Stromal cell of bone marrow (primary cell): ENCODE results near the gene ARAP1.

Experiments
- DNase-seq: peaks from one replicate; pipeline ENCODE4 v3.0.0-alpha.2; 2012; ENCODE audit warnings: low read depth

Gene ARAP1

DNA sequence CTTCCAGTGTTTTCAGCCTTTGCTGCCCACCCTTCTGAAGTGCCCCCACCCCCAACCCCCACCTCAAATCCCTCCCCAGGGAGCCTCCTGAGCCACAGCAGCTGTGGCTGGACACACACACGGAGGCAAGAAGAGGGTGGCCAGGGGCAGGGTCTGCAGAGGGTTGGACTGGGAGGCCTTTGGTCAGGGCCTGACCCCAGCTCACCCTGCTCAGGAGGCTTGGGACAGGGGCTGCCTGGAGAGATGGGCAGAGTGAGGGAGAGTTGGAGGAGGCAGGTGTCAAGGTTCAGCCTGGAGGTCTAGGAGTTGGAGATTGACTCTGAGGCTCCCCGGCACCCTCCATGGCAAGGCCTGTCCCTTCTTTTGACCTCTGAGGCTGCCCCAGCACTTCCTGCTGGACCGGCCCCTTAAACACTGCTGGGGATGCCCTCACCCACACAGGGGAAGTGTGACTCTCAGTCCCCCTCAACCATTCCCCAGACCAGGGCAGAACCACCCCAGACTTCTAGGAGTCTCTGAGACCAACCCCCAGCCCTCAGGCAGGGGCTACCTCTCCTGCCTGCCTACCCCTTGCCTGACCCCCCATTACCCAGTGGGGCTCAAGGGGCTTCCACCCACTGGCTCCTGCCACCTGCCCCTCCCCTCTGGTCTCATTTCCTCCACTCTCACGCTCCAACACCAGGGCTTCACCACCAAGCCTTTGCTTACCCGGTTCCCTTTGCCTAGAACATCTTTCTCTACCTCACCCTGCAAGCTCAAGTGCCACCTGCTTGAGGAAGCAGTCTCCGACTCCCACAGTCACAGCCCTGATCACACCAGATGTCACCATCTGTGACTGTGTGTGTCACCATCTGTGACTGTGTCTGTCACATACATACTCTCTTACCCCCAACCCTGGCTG, 8.6 kb downstream of the ARAP1 start:
- no peak for DNase-seq

DNA sequence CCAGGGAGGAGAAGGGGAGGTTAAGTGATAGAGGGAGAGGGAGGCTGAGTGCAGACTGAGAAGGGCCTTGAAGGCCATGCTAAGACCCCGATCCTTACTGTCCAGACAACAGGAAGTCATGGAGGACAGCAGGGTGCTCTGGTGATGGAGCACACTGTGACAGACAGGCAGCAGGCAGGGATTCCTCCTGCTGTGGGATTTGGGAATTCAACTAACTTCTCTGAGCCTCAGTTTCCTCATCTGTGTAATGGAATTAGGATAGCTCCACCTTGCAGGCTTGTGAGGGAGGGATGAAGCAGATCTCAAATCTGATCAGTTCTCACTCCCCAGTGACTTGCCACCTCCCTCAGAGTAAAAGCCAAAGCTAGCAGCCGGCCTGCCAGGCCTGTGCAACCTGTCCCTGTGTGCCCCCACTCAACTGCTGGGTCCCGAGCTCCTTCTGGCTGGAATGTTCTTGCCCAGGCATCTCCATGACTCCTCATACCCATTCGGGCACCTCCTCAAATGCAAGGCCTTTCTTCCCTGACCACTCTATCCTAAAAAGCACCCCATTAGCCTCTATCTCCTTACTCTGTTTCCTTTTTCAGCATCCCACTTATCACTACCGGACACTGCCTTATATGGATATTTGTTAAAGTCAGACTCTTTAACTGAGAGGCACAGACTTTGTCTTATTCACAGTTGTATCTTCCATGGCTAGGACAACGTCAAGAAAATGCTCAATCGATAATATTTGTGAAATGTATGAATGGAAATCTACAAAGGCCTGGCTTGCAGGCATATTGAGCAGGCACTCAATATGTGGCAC, 9.5 kb downstream of the ARAP1 start:
- DNase-seq = no peak

GRCh38 chr11:72741849-72742512, 10.2 kb downstream of the ARAP1 start:
- no peak for DNase-seq

DNA sequence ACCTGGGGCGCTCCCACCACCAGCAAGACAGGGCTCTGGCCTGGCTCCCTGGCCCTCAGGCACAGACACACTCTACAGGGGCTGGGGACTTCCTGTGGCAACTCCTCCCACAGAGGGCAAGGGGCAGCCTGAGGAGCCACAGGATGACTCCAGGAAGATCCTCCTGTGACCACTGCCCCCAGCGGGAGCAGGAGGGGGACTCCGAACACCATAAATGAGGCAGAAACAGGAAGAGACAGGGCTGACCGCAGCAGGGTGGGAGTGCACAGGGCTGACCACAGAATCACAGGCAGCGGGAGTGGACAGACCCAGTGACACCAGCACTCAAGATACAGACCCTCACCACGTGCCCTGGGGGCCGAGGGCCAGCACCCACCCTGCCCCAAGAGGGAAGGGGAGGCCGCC, 10.8 kb downstream of the ARAP1 start:
- no peak for DNase-seq

DNA sequence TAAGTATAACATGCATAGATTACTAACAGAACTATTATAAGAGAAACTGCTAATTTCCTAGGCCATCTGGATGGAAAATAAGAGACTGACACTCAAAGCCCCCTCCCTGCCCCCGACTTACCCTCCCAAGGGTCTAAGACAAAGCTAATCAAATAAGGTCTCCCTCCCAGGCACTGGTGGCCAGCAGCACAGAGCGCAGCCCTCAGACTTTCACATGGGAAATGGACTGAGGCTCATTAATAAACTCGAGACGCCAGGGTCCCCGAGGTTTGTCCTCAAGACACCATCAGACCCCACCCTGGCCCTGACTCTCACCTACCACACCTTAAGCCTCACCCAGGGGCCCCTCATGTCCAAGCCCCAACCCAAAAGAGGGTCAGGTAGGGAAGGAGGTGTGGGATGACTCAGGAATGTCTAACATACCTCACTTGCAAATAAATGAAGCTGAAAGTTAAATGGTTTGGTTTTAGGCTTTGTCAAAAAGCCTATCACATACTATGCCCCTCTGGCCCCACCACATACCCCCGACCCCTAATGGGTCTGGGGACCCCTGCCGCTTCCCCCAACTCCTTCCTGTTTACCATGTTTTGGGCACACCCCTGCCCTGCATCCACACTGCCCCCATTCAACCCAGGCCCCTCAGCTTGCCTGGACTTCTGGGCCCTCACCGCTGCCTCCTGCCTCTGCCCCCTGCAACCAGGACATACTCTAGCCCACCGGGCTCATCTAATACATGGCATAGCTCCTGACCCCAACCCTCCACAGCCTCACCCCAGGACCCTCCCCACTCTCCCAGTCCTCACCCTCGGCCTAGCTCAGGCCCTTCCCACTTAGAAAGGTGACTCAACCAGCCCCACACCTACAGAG, 11.4 kb downstream of the ARAP1 start:
- DNase-seq = no peak

DNA sequence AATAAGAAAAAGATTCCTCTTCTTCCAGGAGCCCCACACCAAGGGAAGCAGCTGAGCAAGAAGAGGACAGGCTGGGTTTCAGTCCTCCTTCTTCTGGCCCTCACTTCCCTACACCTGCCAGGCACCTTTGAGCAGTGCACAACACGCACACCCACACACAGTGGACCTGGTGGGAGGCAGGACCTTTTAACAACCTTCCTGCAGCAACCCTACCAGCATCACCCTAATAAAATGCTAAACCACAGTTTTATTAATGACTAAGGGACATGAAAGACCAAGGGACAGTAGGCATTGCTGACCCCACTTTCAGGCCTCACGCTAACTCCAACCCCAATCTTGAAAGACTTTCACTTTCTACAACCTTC, 12.2 kb downstream of the ARAP1 start:
- DNase-seq = no peak

DNA sequence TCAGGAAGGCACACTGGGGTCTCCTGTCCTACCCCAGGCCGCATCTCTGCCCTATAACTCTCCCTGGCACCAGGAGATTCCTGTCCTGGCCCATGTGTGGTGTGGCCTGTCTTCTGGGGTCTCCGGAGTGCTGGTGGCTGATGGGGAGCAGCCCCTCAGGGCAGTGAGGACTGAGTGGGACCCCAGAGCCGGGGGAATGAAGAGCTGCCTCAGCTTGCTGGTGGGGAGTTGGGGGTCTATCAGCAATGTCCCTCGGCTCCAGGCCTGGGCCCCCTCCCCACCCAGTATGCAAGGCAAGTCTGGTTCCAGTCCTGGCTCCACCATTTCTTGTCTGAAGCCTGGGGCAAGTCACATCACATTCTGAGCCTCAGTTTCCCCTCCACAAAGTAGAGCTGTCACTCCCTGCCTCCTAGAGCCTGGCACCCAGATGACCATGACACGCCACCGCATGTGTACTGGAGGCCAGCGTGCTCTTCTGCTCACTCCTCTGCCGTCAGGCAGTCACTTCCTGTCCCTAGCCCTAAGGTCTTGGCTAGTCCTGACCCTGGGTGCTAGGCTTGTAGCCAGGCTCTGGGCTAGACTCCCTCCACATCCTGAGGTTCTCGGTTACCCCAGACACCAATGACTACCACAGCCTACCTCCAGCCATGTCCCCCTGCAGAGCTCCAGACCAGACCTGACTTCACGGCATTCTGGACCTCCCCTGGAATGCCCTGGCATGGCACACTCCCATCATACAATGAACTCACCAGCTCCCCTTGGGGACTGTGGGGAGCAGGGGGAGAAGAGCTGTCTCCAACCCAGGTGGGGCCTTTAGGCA, 12.8 kb downstream of the ARAP1 start:
- DNase-seq = no peak

DNA sequence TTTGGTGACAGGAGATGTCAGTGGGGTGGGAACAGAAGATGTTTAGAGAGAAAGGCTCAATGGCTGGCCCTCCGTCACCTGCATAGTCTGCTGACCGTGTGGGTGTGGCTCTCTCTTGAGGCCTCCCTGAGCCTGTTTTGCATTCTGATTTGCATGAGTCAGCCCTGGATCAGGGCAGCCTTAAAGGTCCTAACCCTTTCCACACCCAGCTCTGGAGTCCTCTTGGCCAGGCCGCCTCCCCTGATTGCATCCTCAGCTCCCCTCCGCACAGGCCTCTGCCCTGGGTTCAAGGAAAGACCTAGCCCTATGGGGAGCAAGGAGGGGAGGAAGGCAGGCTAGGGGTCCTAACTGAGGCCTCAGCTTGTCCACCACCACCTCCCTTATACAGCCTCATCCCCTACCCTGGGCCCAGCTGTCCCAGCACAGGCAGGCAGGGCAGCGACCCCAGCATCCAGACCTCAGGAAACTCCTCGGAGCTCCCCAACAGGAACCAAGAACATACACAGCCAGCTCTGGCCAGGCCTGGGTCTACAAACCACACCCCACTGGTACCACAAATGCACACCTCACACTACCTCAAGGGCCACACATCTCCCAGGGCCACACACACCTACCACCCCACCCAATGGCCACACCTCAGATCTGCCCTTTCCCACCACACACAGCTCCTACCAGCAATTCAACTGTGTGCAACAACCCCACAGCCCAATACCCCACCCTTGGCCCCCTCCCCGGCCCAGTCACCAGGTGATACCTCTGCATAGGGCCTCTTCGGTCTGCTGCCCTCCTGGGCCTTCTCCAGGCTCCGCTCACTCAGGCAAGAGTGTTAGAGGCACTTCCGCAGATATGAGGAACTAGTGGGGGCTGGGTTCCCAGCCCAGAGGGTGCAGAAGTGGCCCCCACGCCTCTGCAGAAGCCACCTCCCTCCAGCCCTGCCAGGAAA, 13.7 kb downstream of the ARAP1 start:
- DNase-seq = peak; percentile 48

DNA sequence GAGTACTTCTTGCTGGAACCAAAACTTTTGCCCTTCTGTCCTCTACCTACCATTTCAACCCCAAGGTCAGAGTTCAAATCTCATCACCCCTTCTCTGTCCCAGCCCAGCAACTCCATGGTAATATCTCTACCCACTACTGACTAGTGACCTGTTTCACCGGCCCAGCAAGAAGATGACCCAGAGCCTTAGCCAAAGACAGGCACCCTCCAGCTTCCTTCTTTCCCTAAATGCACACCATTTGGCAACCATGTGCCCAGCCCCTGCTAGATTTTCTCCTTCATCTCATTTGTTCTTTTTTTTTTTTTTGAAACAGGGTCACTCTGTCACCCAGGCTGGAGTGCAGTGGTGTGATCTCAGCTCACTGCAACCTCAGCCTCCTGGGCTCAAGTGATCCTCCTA, 14.9 kb downstream of the ARAP1 start:
- no peak for DNase-seq

- DNase-seq = no peak
Measured at GRCh38 chr11:72736452-72737069, 15.6 kb downstream of the ARAP1 start.

GRCh38 chr11:72735495-72736027, 16.6 kb downstream of the ARAP1 start:
- DNase-seq = no peak

DNA sequence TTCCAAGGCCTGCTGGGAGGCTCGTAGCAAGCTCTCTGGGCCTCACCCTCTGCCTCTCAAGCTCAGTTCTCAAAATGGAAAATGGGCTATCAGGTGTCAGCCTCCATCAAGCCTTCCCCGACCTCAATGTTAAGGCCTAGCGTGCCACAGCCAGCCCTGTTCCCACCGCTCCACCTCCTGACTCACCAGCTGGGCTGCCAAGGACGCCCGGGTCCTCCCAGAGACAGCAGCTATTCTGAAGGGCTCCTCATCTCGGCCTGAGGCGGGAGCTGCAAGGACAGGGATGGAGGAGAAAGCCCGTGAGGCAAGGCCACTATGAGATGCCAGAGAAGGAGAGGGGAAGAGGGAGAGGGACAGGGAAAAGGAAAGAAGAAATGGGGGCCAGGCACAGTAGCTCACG, 19.9 kb downstream of the ARAP1 start:
- DNase-seq = no peak

- no peak for DNase-seq
Measured at GRCh38 chr11:72730737-72731136, 21.5 kb downstream of the ARAP1 start.

- DNase-seq = no peak
Measured at GRCh38 chr11:72730243-72730642, 22.0 kb downstream of the ARAP1 start.

GRCh38 chr11:72727521-72727920, 24.7 kb downstream of the ARAP1 start:
- no peak for DNase-seq

- DNase-seq = no peak
Measured at GRCh38 chr11:72726266-72727220, 25.7 kb downstream of the ARAP1 start.

DNA sequence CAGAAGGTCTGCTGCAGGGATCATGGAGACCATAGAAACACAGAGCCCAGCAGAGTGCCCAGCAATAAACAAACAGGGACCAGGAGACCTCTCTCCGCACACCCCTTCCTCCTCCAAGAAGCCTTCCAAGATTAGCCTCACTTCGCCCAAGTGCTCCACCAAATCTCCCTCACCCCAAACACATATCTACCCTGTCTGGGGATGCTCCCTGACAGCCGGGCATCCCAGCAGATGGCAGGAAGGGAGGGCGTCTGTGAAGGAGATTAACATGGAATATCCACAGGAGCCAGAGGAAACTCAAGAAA, 26.5 kb downstream of the ARAP1 start:
- DNase-seq = no peak
